Measurements from ENCODE around the gene DPYD.
"Not testable (repeated sequence)": the region's sequence is repeated elsewhere in the genome, so short reads cannot be mapped to it uniquely, and the experiment has no call there.

Gene DPYD

DNA sequence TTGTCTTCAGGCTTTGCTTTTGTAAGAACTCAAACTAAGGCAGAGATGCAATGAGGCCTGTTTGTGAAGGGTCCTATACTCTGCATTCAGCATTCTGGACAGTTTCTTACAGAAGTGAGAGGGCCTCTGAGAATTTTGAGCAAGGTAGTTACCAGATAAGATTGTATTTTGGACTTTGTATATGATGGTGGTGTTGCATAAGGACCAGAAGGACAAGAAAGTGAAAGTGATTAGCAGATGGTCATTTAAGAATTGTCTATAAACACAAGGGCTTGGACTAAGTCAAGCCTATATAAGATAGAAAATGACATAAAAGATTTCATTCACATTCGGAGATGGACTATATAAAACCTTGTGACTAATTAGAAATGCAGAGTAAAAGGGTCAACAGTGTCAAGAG is 662.2 kb downstream of the DPYD start:
- DNase-seq = no peak

GRCh38 chr1:97254731-97255463 is 665.9 kb downstream of the DPYD start:
- no peak for DNase-seq

GRCh38 chr1:97252925-97253324 is 667.9 kb downstream of the DPYD start:
- no peak for DNase-seq

GRCh38 chr1:97252076-97252475 is 668.8 kb downstream of the DPYD start:
- no peak for DNase-seq

GRCh38 chr1:97247196-97247595 is 673.6 kb downstream of the DPYD start:
- DNase-seq = no peak

GRCh38 chr1:97245682-97246081 is 675.2 kb downstream of the DPYD start:
- DNase-seq = no peak

GRCh38 chr1:97245026-97245425 is 675.8 kb downstream of the DPYD start:
- no peak for DNase-seq

GRCh38 chr1:97243973-97244560 is 676.8 kb downstream of the DPYD start:
- DNase-seq = no peak

DNA sequence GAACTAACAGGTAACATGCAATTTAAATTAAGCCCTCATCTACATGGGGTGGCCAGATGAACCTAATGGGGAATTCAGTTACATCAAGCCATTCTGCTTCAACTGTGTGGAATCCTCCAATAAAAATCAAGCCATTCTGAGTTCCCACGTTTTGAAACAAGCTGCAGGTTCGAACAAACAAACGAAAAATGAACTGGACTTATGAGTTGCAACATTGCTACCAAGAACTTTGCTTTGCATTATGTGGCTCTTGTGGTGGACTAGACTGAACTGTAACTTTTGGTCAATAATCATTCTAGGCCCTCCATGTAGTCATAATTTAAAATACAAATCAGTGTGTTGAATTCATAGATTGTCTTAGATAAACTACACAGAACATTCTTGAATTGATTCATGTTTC is 682.0 kb downstream of the DPYD start:
- DNase-seq = no peak

DNA sequence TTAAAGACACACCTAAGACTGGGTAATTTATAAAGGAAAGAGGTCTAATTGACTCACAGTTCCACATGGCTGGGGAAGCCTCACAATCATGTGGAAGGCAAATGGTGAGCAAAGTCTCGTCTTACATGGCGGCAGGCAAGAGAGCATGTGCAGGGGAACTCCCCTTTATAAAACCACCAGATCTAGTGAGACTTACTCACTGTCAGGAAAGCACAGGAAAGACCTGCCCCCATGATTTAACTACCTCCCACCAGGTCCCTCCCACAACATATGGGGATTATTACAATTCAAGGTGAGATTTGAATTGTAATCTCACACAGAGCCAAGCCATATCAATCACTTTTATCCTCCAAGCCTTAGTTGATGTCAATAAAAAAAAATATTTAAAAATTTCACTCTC is 689.5 kb downstream of the DPYD start:
- not testable (repeated sequence) for DNase-seq

DNA sequence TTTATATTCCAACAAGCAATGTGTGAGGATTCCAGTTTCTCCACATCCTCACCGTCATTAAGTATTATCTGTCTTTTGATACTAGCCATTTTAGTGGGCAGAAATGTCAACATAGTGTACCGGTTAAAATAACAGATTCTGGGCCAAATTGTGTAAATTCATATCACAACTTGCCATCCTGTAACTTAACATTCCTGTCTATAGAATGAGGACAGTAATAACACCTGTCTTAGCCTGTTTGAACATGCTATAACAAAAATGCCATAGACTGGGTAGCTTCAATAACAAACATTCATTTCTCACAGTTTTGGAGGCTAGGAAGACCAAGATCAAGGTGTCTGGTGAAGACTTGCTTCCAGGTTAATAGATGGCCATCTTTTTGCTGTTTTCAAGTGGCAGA is 708.2 kb downstream of the DPYD start:
- no peak for DNase-seq

- DNase-seq = no peak
Observed at GRCh38 chr1:97210307-97210706, 710.5 kb downstream of the DPYD start.

DNA sequence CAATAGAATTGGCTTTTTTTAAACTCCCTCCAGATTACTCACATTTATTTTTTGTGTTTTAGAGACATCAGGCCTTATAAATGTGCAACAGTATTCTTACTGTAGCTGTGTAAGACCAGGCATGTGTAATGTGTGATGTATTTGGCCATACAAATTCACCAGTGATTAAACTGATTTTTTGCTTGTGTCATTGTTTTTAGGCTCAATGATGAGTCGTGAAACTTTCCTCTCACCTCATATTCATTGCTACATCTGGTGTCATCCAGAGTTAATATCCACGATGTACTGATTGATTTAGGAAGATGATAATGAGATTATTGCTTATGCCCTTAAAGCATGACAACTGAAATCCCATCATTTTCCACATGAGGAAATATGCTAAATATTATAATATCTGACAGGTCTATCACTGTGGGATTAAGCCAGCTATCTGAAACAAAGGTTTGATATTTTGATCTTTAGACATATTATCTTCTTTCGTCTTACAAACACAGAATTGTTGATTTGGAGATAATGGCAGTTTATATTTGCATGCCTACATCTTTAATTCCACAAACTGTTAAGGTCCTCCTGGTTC is 711.4 kb downstream of the DPYD start:
- no peak for DNase-seq

DNA sequence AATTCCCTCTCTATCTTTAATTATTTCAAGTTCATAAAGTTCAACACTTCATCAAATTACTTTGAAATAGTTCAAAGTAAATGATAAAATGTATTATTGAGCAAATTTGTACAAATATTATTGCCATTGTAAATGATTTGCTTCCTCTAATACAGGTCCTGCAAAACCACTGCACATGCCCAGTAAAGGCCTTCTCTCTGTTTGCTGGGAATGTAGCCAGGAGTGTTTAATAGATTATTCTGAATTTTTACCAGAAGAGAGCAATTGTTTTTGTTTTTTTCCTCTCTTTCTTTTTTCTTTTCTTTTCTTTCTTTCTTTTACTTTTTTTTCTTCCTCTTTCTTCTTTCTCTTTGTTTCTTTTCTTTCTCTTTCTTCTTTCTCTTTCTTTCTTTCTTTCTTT is 713.0 kb downstream of the DPYD start:
- DNase-seq = no peak

DNA sequence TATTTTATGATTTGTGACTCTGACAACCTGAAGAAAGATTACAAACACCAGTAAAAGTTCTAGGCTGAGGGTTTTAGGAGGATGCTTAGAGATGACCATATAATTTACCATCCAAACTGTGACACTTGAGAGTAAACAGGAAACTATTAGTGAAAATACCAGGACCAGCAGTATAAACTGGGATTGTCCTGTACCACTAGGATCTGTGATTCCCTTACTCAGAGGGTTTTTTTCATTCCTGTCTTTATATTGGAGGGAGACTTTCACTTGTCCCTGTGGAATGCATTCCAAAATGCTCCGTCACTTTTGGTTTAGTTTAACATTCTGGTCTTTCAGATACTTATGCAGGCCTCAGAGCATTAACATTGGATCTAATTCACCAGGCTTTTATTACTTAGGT is 716.4 kb downstream of the DPYD start:
- no peak for DNase-seq

GRCh38 chr1:97202481-97203380 is 718.1 kb downstream of the DPYD start:
- DNase-seq = no peak

- DNase-seq = no peak
Observed at GRCh38 chr1:97201641-97202040, 719.2 kb downstream of the DPYD start.

DNA sequence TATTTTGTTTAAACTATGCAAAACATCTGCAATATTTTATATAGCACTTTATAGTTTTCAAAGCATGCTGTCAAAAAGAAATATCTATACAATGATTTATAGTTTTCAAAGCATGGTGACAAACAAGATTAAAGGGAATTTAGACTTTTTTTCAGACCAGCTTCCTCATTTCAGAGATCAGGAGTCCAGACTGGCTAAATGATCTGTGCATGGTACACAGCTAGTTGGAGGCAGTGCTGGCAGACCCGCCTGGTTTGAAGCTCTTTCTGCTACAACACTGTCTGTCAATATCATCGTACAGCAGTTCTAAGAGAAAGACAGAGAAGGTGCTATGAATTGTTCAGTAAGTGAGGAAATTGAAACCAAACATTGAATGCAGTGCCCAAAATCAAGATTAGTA is 720.2 kb downstream of the DPYD start:
- no peak for DNase-seq

DNA sequence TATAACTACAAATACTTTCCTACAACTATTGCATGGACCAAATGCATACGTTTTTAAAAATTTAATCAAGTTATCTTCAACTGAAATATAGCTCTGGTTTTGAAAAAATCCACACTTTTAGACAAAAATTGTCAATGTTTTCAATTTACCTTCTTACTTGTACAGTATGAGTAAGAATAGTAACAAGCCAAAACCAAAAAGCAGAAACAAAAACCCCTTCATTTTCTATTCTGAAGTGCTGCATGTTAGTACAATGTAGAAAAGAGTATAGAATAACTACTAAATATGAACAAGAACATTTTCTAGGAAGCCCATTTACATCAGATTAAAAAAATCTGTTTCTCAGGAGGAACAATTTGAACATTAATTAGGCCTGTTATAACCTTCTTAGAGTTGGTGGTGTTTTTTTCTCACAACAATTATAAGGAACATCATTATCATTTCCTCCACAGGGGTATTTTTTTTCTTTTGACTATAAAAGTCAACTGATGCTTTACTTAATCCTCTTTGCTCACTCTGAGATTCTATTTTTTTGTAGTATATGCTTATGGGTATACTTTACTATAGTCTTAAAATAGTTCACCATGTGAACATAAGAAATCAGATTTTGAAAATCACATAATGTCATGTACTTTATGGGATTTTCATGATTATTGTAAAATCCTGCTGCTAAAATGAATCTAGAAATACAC is 723.9 kb downstream of the DPYD start:
- no peak for DNase-seq

DNA sequence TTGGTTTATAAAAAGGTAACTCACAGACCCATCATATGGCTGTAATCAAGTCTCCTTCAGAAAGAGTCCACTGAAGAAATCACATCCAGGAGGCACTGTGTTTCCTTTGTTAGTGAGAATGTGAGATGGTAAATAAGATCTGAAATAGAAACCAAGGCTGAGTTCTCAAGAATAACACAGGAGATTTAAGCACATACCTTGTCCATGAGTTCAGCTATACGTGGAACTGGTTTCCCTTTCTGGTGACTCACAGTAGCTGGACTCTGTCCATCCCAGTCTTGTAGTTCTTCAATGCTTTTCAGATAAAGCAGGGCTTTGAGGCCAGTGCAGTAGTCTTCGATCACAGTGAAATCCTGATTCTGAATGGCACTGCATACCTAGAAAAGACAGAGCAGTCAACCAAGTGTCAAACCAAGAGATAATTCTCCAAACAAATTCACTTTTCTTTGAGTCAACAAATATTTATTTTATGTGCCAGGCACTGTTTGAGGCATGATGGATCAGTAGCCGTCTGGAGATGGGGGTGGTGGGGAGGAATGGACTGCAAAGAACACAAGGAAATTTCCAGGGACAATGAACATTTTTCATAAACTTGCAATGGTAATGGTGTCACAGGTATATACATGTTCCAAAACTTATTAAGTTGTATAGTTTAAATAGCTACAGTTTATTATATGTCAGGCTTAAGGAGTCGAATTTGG is 727.8 kb downstream of the DPYD start:
- DNase-seq = no peak

DNA sequence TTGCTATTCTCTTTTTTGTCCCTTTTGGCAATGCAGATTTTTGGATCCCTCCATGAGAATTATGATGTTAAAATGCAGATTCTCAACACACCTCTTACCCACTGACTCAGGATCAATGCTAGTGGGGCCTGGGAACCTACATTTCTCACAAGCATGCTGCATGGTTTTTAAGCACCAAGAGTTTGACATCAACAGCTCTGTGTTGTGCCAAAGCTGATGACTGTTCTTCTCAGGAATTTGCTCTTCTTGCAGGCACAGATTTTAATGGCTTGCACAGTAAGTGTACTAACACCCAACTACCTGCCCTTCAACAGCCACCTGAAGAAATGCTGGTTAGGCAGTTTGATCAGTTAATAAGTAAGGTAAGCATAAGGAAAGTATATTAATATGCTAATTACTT is 730.5 kb downstream of the DPYD start:
- DNase-seq = no peak

DNA sequence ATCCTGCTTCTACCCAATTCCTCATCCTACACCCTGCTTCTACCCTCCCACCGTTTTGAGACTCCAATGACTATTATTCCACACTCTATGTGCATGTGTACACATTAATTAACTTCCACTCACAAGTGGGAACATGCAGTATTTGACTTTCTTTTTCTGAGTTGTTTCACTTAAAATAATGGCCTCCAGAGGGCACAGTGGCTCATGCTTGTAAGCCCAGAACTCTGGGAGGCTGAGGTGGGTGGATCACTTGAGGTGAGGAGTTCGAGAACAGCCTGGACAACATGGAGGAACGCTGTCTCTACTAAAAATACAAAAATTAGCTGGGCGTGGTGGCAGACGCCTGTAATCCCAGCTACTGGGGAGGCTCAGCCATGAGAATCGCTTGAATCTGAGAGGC is 734.5 kb downstream of the DPYD start:
- no peak for DNase-seq
